ENCODE measurements around the gene ALG9. TPM values are rescaled to one million over a fixed set of nuclear protein-coding genes. Genes with fewer than 3 reads are reported as not detected.

Gene ALG9
- total RNA-seq, 2 donors from 2014 or later: 25.3 to 26.6 TPM

- Mint-ChIP-seq H3K4me3 (no peak overlapping the region), H3K27ac (no peak overlapping the region)
These were observed 45.4 kb upstream of the ALG9 start for GRCh38 chr11:111916768-111917167.

GRCh38 chr11:111913997-111914396 is 42.6 kb upstream of the ALG9 start:
- WGBS, 2 experiments (ENCODE audit: insufficient coverage in 1 of 2, insufficient read length in 1 of 2): 78 to 89% methylated on average over 3 to 4 of the region's 4 CpGs
- no peak for DNase-seq
- Histone ChIP-seq H3K4me1 (ENCODE audit: control insufficient read depth, insufficient read depth, low read length) (peaks cover 2% of the 10 kb centered on the region), H3K4me3 (ENCODE audit: low read length) (no peak overlapping the region), H3K9ac (ENCODE audit: extremely low read depth, low read length, poor library complexity, severe bottlenecking) (no peak overlapping the region), H3K27me3 (ENCODE audit: control insufficient read depth, insufficient read depth, low read length, poor library complexity, severe bottlenecking) (no peaks in the 10 kb centered on the region), H3K9me3 (ENCODE audit: control insufficient read depth, low read length) (no peaks in the 10 kb centered on the region), H3K36me3 (ENCODE audit: control insufficient read depth, insufficient read depth, low read length) (no peaks in the 10 kb centered on the region), H3K27ac (ENCODE audit: low read depth, low read length) (no peak overlapping the region)
- no peak for TF ChIP-seq CTCF (conservative IDR thresholded peaks at IDR 0.05)
- H3K9me3 Mint-ChIP-seq: no peaks in the 10 kb centered on the region
- H3K4me3 Mint-ChIP-seq: no peak overlapping the region
- peaks cover 39% of the 10 kb centered on the region for H3K4me1 Mint-ChIP-seq
- peaks cover 13% of the 10 kb centered on the region for H3K27me3 Mint-ChIP-seq (ENCODE audit: insufficient read depth)
- H3K36me3 Mint-ChIP-seq (ENCODE audit: low read depth): no peaks in the 10 kb centered on the region
- no peak overlapping the region for H3K27ac Mint-ChIP-seq

More at GRCh38 chr11:111916768-111917167, 45.4 kb upstream of the ALG9 start:
- Histone ChIP-seq H3K36me3 (ENCODE audit: control insufficient read depth, insufficient read depth, low read length) (no peaks in the 10 kb centered on the region), H3K9ac (ENCODE audit: extremely low read depth, low read length, poor library complexity, severe bottlenecking) (no peak overlapping the region), H3K27ac (ENCODE audit: low read depth, low read length) (no peak overlapping the region), H3K27me3 (ENCODE audit: control insufficient read depth, insufficient read depth, low read length, poor library complexity, severe bottlenecking) (no peaks in the 10 kb centered on the region), H3K4me3 (ENCODE audit: low read length) (no peak overlapping the region), H3K9me3 (ENCODE audit: control insufficient read depth, low read length) (no peaks in the 10 kb centered on the region), H3K4me1 (ENCODE audit: control insufficient read depth, insufficient read depth, low read length) (no peaks in the 10 kb centered on the region)
- no peak for DNase-seq
- peaks cover 7% of the 10 kb centered on the region for H3K27me3 Mint-ChIP-seq (ENCODE audit: insufficient read depth)
- no peaks in the 10 kb centered on the region for H3K9me3 Mint-ChIP-seq
- no peak for TF ChIP-seq CTCF (conservative IDR thresholded peaks at IDR 0.05)
- H3K36me3 Mint-ChIP-seq (ENCODE audit: low read depth): no peaks in the 10 kb centered on the region
- 97 to 100% methylated on average over 1 of the region's 1 CpG for WGBS, 2 experiments (ENCODE audit: insufficient coverage in 1 of 2, insufficient read length in 1 of 2)
- peaks cover 15% of the 10 kb centered on the region for H3K4me1 Mint-ChIP-seq

- Histone ChIP-seq H3K4me1 (ENCODE audit: control insufficient read depth, insufficient read depth, low read length) (peaks cover 9% of the 10 kb centered on the region), H3K4me3 (ENCODE audit: low read length) (no peak overlapping the region), H3K9me3 (ENCODE audit: control insufficient read depth, low read length) (no peaks in the 10 kb centered on the region), H3K27ac (ENCODE audit: low read depth, low read length) (no peak overlapping the region), H3K36me3 (ENCODE audit: control insufficient read depth, insufficient read depth, low read length) (no peaks in the 10 kb centered on the region), H3K9ac (ENCODE audit: extremely low read depth, low read length, poor library complexity, severe bottlenecking) (no peak overlapping the region), H3K27me3 (ENCODE audit: control insufficient read depth, insufficient read depth, low read length, poor library complexity, severe bottlenecking) (no peaks in the 10 kb centered on the region)
- Mint-ChIP-seq H3K4me1 (peaks cover 37% of the 10 kb centered on the region), H3K4me3 (no peak overlapping the region), H3K36me3 (ENCODE audit: low read depth) (no peaks in the 10 kb centered on the region), H3K9me3 (no peaks in the 10 kb centered on the region), H3K27ac (no peak overlapping the region), H3K27me3 (ENCODE audit: insufficient read depth) (peaks cover 13% of the 10 kb centered on the region)
- WGBS, 2 experiments (ENCODE audit: insufficient coverage in 1 of 2, insufficient read length in 1 of 2): 89 to 93% methylated on average over 15 to 24 of the region's 24 CpGs
- TF ChIP-seq CTCF (conservative IDR thresholded peaks at IDR 0.05): no peak
- no peak for DNase-seq
These were observed 41.9 kb upstream of the ALG9 start for GRCh38 chr11:111913031-111913861.
